HepG2 (cell line): Measurements from ENCODE around the gene NSF. TPM values are rescaled to one million over a fixed set of nuclear protein-coding genes. Genes with fewer than 3 reads are reported as not detected.
"Not testable (repeated sequence)": the region's sequence is repeated elsewhere in the genome, so short reads cannot be mapped to it uniquely, and the experiment has no call there.

Source experiments
- ATAC-seq: fragments of 200-7000 bp; cut with Tn5 transposase; 3 replicates; pipeline ENCODE4 v1.9.1; 2020; ENCODE audit warnings: mild to moderate bottlenecking, moderate library complexity
- BruUV-seq: library from RNA; stranded (reverse); fragments of 400-500 nt; replicated peaks from 2 replicates; lab custom pipeline; 2021; lab: Mats Ljungman, UMichigan
- CTCF ChIA-PET: fragments of 300-600 bp; formaldehyde crosslinking; extraction: SDS; loops from one replicate; lab custom pipeline; 2021; ENCODE audit warnings: low total read pairs, inconsistent platforms, low intra/inter-chr PET ratio; lab: Yijun Ruan, JAX
- POLR2A ChIA-PET: fragments of 350-600 bp; sonication (Branson Sonifier 250); formaldehyde crosslinking; loops from one replicate; lab custom pipeline; 2020; ENCODE audit warnings: antibody characterized with exemption, inconsistent platforms; lab: Yijun Ruan, JAX
- DNase-seq: peaks from one replicate; pipeline ENCODE4 v3.0.0-alpha.2; 2015; ENCODE audit warnings: low spot score
- FAIRE-seq: peaks from 3 replicates; lab custom pipeline; 2011; peaks lifted over from hg19 to GRCh38; lab: Jason Lieb, UNC
- H2AFZ ChIP-seq: one replicate; pipeline ENCODE4 v1.6.1; 2011; ENCODE audit warnings: low read length, inconsistent platforms
- H3K27ac ChIP-seq: fragments of 300-600 bp; 3 replicates; pipeline ENCODE4 v1.8.0; 2011; ENCODE audit warnings: mixed run types, mild to moderate bottlenecking, mixed read lengths, low read length, inconsistent platforms; ENCODE audit not compliant: insufficient read depth; ENCODE audit errors: extremely low read length
- H3K27me3 ChIP-seq, 2 experiments: fragments of 200-600 bp in 1 of 2; 2 replicates in 1 of 2; 3 replicates in 1 of 2; pipeline versions ENCODE4 v1.6.0 to v1.8.0; 2011; ENCODE audit warnings: low read length in 2 of 2, mild to moderate bottlenecking in 2 of 2, moderate library complexity in 2 of 2, inconsistent platforms in 1 of 2; ENCODE audit not compliant: insufficient read depth in 2 of 2, control insufficient read depth in 1 of 2
- H3K36me3 ChIP-seq, 2 experiments: fragments of 200-600 bp in 1 of 2; replicated peaks in 1 of 2; 2 replicates in 1 of 2; 3 replicates in 1 of 2; pipeline versions ENCODE4 v1.5.1 to v1.8.0; 2011; ENCODE audit warnings: low read length in 2 of 2, inconsistent platforms in 1 of 2; ENCODE audit not compliant: insufficient read depth in 2 of 2, control insufficient read depth in 1 of 2
- H3K4me1 ChIP-seq: 2 replicates; pipeline ENCODE4 v1.5.1; 2012; ENCODE audit warnings: low read length, inconsistent platforms; ENCODE audit not compliant: insufficient read depth
- H3K4me2 ChIP-seq: 2 replicates; pipeline ENCODE4 v1.6.0; 2011; ENCODE audit warnings: low read depth, low read length, inconsistent platforms
- H3K4me3 ChIP-seq, 3 experiments: fragments of 200-600 bp in 1 of 3; sonication (generic), shearing (Covaris generic) in 1 of 3; replicated peaks in 1 of 3; 2 replicates each; pipeline ENCODE4 v1.5.1; 2011 to 2016; ENCODE audit warnings: low read length in 3 of 3, inconsistent platforms in 2 of 3, low read depth in 2 of 3, mild to moderate bottlenecking in 2 of 3, control low read depth in 1 of 3, mixed read lengths in 1 of 3; ENCODE audit not compliant: insufficient read depth in 1 of 3
- H3K79me2 ChIP-seq: one replicate; pipeline ENCODE4 v1.6.1; 2011; ENCODE audit warnings: low read length, inconsistent platforms; ENCODE audit not compliant: insufficient read depth
- H3K9ac ChIP-seq: 2 replicates; pipeline ENCODE4 v1.6.0; 2011; ENCODE audit warnings: mild to moderate bottlenecking, low read depth, low read length, inconsistent platforms; ENCODE audit not compliant: insufficient read depth
- H3K9me3 ChIP-seq: 2 replicates; pipeline ENCODE4 v1.5.1; 2012; ENCODE audit warnings: mild to moderate bottlenecking, low read length
- H4K20me1 ChIP-seq: 2 replicates; pipeline ENCODE4 v1.6.0; 2011; ENCODE audit warnings: inconsistent platforms, mild to moderate bottlenecking, low read length, moderate library complexity; ENCODE audit not compliant: insufficient read depth
- WGBS: methylation state at CpG from one replicate; pipeline ENCODE4 v1.1.6; 2017; ENCODE audit warnings: low lambda C conversion rate; 5-methylcytosine and 5-hydroxymethylcytosine counted together
- in situ Hi-C: cut with HindIII; loops from 2 replicates; pipeline ENCODE4 v1.10.0; 2017; ENCODE audit warnings: low pct_unique_long_range_greater_than_20kb; ENCODE audit not compliant: extremely low pct_ligation_motif_present
- intact Hi-C: fragments of 100-400 bp; cut with micrococcal nuclease; formaldehyde crosslinking; loops from one replicate; pipeline ENCODE4 v1.10.0; 2022; ENCODE audit not compliant: unreplicated experiment
- polyA plus RNA-seq, 8 experiments: library from polyadenylated mRNA; depleted of rRNA in 3 of 8; stranded (reverse) in 7 of 8; unstranded in 1 of 8; fragments of >200 nt; fragmentation: Illumina TruSeq in 4 of 8; extraction: Trizol in 4 of 8; gene quantifications; 2 replicates each; pipeline versions ENCODE4 v1.2.1 to v1.2.3, GENCODE V29; 2011 to 2016; ENCODE audit warnings: low read depth in 4 of 8, missing spikeins in 1 of 8, mixed read lengths in 1 of 8; ENCODE audit not compliant: insufficient read depth in 1 of 8
- total RNA-seq, 5 experiments: library from RNA; depleted of rRNA; stranded (reverse); fragments of >200 nt; fragmentation: Illumina TruSeq; extraction: Trizol; gene quantifications; 2 replicates each; pipeline ENCODE4 v1.2.3, GENCODE V29; 2016; ENCODE audit warnings: low read depth in 1 of 5

Gene NSF
- total and polyA plus RNA-seq, 2 of the 13 experiments (the other 11 are each of a cell fraction or from before 2014, with no cell fraction given), result 21.9 to 37.8 TPM

GRCh38 chr17:46560048-46560447 lies 30.4 kb upstream of the NSF start:
- H2AFZ ChIP-seq, POLR2A ChIA-PET, H3K79me2 ChIP-seq, H3K27ac ChIP-seq, H3K27me3 ChIP-seq, H3K4me2 ChIP-seq, CTCF ChIA-PET, H3K4me1 ChIP-seq, H3K9ac ChIP-seq, FAIRE-seq, H3K4me3 ChIP-seq, H3K36me3 ChIP-seq, intact Hi-C loops, DNase-seq, in situ Hi-C loops, H4K20me1 ChIP-seq, H3K9me3 ChIP-seq: not testable (repeated sequence)
- no CpG with 5 or more reads among the region's 3 CpGs for WGBS
- BruUV-seq, result TSS peak; percentile 41
- ATAC-seq, result peak; percentile 41; the same call in 2 of the 3 replicates

- in situ Hi-C loops, H3K36me3 ChIP-seq, H3K4me3 ChIP-seq, H3K4me1 ChIP-seq, POLR2A ChIA-PET, ATAC-seq, intact Hi-C loops, H3K27me3 ChIP-seq, H2AFZ ChIP-seq, CTCF ChIA-PET, H3K79me2 ChIP-seq, H3K9ac ChIP-seq, H4K20me1 ChIP-seq, DNase-seq, FAIRE-seq, H3K9me3 ChIP-seq, H3K27ac ChIP-seq, H3K4me2 ChIP-seq: not testable (repeated sequence)
- no CpG with 5 or more reads among the region's 2 CpGs for WGBS
- BruUV-seq, result TSS peak; percentile 45
Observed at GRCh38 chr17:46566284-46566683, 24.2 kb upstream of the NSF start.

GRCh38 chr17:46566980-46567379 lies 23.5 kb upstream of the NSF start:
- H3K4me3 ChIP-seq, H3K27me3 ChIP-seq, H3K79me2 ChIP-seq, BruUV-seq, H3K4me1 ChIP-seq, FAIRE-seq, H3K9ac ChIP-seq, ATAC-seq, in situ Hi-C loops, H3K27ac ChIP-seq, DNase-seq, CTCF ChIA-PET, POLR2A ChIA-PET, intact Hi-C loops, H4K20me1 ChIP-seq, H3K4me2 ChIP-seq, H2AFZ ChIP-seq, H3K9me3 ChIP-seq, H3K36me3 ChIP-seq: not testable (repeated sequence)
- no CpG with 5 or more reads among the region's 1 CpG for WGBS

- H3K9ac ChIP-seq, H3K27ac ChIP-seq, H4K20me1 ChIP-seq, BruUV-seq, H3K4me2 ChIP-seq, H3K36me3 ChIP-seq, intact Hi-C loops, H3K27me3 ChIP-seq, H2AFZ ChIP-seq, H3K4me1 ChIP-seq, in situ Hi-C loops, H3K79me2 ChIP-seq, CTCF ChIA-PET, ATAC-seq, POLR2A ChIA-PET, H3K4me3 ChIP-seq, DNase-seq, H3K9me3 ChIP-seq, FAIRE-seq: not testable (repeated sequence)
- no CpG with 5 or more reads among the region's 4 CpGs for WGBS
Observed at GRCh38 chr17:46571796-46572195, 18.7 kb upstream of the NSF start.
